Colon (tissue), 2 donors: Measurements from ENCODE around the gene FNDC3B.

Experiments
- FAIRE-seq: peaks from 2 replicates; lab custom pipeline; 2012; peaks lifted over from hg19 to GRCh38; lab: Jason Lieb, UNC
- donor health status: control.
- donor health status: control.

The FNDC3B gene

DNA sequence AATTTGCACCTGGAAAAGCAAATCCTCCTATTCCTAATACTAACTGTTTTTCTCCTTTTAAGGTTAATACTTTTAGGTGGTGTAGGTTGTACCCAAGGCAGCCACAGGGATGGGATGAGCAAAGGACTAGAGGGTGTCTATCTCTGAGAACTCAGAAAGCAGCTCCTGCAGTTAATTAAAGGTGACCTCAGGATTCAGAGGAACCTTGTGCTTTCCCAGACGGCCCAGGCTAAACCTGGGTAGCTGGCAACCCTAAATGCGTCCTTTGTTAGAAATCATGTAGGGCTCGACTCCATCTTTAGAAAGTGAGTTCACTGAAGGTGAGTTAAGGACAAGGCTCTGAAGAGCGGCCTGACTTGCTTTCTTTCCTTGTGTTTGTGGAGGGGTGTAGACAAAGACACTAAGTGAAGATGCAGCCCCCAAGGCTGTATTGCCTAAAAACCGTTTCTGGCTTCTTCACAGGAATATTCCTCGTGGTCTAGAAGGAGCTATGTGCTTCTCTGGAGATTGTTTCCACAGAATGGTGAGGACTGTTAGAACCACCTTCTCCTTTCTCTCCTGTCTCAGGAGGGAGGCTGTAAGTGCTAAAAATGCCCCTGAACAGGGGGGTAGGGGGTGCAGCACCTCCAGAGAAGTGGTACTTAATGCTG is 14.9 kb downstream of the FNDC3B start:
- FAIRE-seq: no peak

DNA sequence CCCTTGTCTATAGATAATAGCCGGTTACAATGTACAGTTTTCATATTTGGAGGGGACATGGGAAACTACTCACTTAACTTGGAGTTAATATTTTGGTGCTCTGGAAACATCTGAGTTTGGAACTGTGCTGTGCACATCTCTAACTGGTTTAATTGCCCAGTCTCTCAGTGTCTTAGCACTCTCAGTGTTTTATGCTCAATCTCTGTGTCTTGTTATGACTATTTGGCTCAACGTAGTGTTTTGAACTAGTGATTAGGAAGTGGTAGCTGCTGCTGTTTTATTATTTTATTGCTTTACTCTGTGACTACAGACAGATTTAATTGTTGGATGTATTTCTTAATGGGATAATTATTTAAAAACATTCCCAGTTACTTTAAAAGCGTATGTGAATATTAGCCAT is 17.0 kb downstream of the FNDC3B start:
- FAIRE-seq: no peak

DNA sequence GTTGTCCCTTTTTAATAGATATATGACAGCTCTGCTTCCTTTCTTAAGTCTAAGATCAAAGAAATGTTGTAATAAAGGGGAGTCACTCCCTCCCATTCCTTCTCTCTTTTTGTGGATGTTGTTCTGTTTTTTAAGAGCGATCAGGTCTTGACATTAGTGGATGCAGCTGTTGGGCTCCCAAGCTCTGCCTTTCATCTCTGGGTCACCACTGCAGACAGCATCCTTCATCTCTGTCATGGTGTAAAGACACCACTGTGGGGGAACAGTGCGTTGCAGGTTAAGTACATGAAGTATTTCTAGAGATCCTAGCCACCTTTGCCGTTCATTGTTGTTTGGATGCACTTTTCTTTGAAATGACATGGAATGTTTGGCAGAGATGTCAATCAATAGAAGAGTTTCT is 17.7 kb downstream of the FNDC3B start:
- FAIRE-seq: no peak

DNA sequence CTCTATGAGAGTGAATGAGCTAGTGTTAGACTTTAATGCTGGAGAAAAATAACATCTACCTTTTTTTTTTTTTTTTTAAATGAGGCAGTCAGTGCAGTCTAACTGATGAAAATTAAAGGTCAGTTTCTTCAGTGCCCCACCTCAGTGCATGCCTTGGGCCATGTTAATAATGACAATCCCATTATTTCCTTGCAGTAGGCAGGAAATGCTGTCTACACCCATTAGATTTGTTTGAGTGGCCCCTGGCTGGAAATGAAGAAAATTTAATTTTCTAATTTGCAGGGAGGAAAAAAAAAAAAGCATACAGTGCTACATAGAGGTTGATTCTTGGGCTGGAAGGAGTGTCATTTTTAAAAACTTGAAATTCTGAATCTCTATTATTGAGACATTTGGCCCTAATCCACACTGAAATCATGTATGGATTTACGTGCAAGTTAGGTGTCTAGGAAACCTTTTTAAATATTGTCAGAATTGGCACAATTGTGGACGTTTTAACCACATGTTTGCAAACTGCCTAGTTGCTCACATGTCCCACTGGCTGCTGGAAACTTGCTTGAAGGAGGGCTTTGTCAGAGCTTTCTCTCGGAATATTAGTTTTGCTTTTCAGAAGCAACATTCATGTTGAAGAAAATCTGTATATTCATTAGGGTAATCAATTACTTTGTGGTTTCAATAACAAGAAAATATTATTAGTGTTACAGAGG is 18.4 kb downstream of the FNDC3B start:
- no peak for FAIRE-seq

DNA sequence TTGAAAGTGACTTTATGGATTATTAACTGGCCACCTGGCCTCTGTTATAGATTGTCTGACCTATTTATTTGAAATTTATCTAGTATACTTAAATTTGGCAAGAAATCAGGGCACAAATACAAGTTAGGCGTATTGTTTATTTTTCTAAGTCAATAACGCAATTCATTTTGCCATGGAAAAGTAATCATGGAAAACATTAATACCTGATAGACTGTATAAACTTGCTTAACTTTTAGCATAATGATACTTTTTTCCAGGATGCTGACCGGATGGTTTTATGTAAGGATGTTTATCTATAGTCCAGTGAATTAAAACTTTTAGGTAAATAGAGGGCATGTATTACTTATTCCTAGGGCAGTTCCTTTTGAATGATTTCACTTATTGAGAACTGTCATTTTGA is 20.2 kb downstream of the FNDC3B start:
- FAIRE-seq: no peak

DNA sequence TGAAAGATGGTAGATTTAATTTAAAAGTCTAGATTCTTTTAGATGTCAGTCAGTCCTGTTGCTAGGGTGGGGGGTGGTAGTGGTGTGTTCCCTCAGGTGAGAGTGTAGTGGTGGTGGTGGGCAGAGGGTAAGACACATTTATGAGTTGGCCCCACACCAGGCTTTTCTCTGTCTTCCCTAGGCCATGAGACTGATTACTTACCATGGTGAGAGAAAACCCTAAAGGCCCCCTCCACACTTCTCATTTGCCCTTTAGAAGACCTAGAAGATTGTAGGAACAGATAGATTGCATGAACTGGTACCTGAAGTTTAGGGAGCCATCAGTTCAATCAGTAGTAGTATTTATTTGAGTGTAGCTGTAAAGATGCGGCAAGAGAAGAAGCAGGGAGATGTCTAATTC is 20.9 kb downstream of the FNDC3B start:
- FAIRE-seq: no peak

DNA sequence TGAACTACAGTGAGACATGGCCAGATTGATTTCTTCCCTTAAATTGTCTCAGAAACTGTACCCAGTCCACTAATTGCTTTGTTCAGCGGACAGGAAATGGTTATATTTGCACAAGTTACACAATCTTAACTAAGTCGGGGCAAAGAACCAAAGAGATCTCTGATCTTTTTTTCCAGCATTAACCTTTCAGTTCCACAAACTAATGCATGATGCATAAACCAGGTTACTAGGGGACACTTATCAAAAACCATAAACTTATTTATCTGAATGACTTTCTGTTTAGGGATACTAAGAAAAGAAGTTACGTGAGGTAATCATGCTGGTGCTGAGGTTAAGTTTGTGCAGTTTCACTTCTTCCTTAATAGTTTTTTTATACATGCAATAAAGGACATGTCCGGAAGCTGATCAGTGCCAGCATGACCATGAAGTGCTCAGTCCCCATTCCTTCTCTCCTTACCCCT is 22.4 kb downstream of the FNDC3B start:
- FAIRE-seq: no peak

DNA sequence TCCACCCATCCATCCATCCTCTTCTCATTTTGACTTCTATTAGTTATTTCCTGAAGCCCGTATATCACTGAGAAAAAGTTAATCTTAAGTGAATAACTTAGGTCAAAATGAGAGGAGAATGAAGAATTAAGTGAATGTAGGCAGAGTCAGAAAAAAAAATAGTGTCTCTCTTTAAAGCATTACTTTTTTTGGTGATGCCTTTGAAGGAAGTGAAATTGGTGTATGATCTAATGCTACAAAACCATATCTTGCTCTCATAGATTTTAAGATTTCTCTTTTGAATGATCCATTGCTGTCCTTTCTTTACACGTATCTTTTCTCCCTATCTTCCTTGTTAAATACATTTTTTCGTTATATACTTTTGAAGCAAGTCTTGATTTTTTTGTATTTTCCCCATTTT is 23.4 kb downstream of the FNDC3B start:
- FAIRE-seq: no peak

DNA sequence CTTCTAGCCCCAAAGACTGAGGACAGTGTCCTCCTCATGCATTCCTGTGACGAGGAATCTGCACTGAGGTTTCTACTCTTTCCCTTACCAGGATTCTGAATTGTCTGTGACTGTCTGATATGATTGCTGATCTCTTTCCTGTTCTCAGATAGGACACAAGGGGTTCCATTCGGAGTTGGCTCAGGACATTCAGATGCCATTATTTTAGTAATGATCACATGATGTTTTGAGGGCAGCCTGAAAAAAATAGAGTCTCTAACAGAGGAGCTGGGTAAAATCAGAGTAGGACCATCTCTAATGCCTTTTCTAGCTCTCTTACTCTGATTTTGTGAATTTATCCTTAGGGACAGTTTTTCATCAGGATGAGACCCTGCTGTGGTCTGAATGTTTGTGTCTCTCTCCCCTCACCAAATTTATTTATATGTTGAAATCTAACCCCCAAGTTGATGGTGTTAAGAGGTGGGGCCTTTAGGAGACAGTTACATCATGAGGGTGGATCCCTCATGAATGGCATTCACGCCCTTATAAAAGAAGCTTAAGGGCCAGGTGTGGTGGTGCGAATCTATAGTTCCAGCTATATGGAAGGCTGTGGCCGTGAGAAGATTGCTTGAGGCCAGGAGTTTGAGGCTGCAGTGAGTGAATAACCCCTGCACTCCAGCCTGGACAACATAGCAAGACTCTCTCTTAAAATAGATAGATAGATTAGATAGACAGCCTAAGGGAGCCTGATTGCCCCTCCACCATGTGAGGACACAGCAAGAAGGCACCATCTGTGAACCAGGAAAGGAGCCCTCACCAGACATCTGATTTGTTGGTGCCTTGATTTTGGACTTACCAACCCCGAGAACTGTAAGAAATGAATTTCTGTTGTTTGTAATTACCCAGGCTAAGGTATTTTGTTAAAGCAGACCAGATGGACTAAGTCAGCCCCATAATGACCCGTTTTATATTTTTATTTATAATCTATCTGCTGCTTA is 24.4 kb downstream of the FNDC3B start:
- no peak for FAIRE-seq

DNA sequence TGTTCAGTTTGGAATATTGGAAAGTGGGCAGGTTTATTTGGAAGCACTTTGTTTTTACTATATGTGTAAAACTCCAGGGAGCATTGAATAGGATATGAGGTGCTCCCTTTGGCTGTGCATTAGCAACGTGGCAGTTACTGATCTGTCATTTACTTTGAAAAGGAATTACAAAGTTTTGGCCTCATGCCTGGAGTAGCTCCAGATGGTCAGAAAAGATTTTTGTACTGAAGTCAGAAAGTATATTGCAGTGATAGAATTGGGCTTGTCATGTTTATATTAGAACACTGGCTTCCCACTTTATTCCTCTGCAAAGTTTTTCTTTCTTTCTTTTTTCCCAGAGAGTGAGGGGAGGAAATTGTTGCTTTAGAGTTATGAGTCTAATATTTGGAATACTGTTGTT is 26.1 kb downstream of the FNDC3B start:
- FAIRE-seq: no peak

DNA sequence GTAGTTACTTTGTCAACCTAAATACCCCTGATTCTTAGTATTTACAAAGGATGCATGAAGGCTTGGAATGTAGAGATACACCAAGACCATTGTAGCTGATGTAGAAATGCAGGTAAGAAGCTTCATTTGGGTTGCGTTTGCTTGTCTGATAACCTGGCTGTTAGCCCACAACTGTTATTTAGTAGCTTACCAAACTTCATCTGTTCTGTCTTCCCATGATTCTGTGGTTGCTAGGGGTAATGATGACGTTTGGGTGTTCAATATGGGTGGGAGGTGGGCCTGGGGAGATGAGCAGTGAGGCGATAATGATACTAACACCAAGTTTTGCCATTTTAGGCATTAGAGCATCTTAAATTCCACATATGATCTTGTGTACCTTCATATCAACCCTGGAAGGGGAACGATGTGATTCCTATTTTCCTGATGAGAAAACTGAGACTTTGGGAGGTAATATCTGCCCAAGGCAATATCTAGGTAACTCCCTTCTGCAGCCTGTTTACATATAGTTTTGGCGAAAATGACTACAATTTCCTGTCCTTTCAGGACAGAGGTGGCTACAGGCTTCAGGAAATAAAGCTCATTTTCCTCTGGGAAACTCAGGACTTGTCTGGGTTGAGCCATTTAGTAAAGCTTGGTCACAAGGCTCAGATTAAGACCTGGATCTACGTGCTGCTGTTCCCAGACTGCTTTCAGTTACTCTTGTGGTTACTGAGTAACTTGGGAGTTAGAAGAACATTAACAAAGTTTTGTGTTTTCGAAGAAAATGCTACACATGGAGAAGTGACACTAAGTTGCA is 26.8 kb downstream of the FNDC3B start:
- FAIRE-seq: peak; percentile 62

DNA sequence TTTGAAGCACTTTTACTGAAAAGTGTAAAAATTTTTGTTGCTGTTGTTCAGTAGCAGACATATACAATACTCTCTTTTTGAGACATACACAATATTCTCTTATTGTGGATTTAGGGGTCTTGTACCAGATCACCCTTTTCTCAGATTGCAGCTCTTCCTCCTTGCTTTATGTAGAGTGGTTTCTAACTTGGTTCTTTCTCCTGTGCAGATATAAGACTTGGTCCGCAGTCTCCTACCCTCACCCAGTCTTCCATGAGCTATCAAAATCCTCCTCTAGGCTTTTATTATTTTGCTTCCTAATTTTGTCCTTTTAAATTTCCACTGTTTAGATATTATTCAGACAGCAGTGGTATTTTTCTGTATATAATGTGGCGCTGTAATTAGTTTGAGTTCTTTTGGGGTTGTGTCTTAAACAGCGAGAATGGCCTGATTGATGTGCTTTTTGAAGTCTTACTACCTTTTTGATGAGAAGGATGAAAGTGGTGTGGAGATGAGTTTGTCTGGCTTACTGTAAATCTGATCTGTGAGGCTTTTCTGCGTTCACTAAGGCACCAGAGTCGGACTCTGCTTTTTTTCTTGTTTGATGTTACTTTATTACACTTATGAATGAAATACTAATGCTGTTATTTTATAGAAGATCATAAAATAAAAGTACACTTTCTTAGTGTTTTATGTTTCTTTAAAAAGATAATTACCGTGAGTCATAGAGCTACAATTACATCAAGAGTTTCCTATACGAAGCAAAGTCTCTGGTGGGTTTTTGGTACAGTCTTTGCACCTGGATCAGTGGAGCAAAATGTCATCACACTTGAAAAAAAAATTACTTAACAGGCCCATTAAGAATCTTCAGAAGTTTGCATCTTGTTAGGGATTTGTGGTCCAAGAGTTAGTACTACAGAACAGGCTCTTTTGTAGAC is 27.8 kb downstream of the FNDC3B start:
- no peak for FAIRE-seq

DNA sequence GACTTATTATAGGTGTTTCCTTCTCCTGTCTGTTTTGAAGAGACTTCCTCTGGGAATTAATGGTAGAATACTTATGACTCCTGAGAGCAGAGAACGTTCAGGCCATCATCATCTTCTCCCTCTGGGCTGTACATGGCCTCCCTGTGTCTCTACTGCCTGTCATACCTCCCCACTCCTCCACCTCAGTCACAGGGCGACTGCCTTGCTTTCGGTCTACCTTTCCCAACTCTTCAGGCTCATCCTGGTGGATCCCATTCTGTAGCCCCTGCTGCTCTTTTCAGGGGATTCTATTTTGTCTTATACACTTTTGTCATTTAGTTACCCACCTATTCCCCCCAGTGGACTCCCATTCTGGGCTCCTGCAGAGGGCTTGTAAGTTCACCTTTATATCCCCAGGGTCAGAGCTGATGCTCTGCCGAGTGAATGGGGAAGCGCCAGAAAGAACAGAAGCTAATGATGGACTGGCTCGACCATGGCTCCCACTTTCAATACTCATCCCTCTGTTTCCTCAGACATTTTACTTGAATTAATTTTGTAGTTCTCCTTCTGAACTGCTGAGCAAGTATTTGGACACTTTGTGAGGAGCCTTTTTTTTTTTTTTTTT is 28.6 kb downstream of the FNDC3B start:
- no peak for FAIRE-seq

DNA sequence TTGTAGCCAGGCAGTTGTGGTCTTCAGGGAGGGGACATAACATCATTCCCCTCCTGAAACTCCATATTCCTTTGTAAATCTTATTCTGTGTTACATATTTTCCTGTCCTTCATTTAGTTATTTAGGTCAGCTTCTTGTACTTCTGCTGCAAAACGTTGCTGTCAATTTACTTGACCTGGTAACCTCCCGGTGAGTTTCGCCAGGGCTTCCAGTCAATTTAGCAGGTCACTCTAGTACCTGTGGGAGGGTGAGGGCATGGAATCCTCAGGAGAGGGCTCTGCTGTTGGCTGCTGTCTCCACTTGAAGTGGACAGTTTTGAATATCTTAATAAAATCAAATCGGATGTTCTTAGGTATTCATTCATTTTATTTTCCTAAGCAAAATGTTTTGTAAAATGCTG is 29.6 kb downstream of the FNDC3B start:
- FAIRE-seq: no peak

DNA sequence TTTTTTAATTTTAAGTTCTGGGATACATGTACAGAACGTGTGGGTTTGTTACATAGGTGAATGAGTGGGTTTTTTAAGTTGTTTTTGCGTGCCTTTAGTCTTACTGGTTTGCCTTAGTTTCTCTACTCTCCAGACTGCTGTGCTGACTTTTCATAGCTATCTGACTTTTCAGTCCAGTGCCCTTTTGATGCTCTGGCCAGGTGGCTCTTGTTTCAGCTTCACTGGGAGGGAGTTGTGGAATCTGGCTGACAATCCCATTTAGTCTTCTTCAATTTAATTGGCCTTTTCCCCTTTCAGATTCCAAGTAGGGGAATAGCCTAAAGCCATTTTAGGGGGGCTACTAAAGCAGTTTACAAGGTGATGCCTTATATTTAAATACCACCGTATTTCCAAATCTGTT is 30.1 kb downstream of the FNDC3B start:
- no peak for FAIRE-seq

DNA sequence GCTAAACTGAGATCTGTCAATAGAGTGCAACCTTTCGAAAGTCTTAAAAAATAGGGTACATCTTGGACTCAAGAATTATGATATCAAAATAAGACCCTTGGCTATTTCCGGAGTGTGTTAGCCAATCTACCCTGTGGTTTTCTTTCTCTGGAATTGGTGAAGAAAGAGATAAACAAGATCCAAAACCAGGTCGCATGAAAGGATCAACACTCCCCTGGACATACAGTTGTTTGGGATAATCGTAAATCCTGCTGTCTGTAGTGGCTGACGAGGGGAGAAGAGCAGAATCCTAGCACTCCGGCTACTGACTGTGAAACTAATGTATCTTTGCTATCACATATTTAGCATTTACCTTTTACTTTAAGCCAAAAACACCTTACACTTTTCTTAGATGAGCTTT is 30.9 kb downstream of the FNDC3B start:
- FAIRE-seq: no peak

DNA sequence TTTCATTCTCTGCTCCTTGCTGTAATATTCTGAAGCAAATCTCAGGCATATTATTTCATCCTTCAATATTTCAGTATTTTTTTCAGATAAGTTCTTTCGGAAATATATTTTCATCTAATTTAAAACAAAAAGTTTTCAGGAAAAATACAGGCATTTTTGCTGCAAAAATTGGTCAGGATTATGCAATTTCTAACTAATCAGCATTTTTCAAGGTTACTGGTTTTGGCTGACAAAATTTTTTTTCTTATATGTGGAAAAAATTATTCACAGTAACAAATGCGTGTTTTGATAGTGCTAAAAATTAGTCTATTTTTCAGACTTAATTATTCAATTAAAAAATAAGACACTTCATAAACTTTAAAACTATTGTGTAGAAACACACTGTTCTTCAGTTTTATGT is 31.4 kb downstream of the FNDC3B start:
- no peak for FAIRE-seq

DNA sequence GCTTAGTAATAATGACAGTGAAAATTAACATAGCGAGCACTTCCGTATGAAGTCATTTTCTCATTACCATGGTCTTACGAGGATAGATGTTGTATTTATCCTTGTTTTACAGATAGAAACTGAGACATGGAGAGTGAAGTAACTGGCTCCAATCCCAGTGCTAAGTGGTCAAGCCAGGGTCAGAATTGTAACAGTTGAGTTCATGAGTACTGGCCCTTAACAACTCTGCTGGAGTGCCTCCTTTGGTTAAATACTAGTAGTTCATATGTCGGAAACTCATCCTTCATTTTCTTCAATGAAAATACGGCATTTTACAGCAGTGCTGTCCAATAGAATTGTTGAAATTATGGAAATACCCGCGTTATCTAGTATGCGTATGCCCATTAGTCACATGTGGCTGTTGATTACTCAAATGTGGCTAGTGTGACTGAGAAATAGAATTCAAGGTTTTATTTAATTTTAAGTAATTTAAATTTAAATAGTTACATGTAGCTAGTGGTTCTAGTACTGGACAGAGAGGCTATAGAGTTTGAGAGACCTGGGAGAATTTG is 32.5 kb downstream of the FNDC3B start:
- FAIRE-seq: no peak

DNA sequence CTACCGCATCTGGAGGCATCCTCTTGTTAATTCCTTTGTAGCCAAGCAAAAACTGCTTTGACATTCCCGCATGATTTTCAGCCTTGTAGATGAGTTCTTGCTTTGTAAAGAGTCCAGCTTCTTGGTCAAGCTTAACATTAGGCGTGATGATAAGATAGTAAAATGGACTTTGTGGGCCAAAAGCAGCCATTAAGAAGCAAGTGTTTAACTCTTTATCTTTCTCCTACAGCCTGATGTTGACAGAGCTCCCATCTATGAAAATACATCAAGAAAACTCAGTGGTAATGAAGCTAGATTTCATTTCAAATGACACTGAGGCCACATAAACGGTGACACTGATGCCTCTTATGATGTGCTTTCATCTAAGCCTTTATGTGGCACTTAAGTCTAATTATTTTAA is 33.2 kb downstream of the FNDC3B start:
- FAIRE-seq: no peak

DNA sequence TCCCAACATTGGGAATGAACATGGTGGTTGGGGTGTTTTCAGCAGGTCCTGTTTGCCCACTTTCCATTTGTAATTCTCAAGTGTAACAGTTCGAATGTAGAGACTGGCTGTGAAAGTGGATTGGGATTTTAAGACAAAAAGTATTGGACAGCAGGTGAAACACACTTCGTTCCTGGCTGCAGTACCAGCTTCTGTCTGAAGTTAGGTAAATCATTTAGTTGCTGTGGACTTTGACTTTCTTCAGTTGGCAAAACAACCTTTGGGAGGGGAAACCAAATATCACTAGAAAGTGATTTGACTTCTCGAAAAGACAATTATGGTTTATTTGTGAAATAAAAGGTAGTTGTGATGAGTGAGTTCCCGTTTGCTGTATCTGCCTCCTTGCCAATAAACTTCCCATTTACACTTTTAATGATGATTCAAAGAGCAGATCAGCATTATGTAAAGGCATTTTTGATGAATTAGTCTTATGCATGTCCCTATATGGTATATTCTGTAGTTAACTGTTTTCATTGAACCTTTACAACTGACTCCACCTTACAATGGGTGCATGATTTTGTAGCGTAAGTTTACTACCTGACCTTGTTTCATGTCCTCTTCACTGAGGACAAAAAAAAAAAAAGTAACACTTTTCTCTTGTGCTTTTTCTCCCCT is 34.0 kb downstream of the FNDC3B start:
- FAIRE-seq: peak; percentile 31
